ENCODE measurements around the gene ENTREP1.
"Not testable (repeated sequence)": the region's sequence is repeated elsewhere in the genome, so short reads cannot be mapped to it uniquely, and the experiment has no call there.

The ENTREP1 gene

GRCh38 chr9:69370430-69370829, 45.4 kb downstream of the ENTREP1 start:
- no peak for DNase-seq

GRCh38 chr9:69371001-69371400, 46.0 kb downstream of the ENTREP1 start:
- no peak for DNase-seq

GRCh38 chr9:69376651-69377050, 51.6 kb downstream of the ENTREP1 start:
- no peak for DNase-seq

GRCh38 chr9:69377291-69377690, 52.3 kb downstream of the ENTREP1 start:
- no peak for DNase-seq

GRCh38 chr9:69377981-69378380, 53.0 kb downstream of the ENTREP1 start:
- DNase-seq: no peak

GRCh38 chr9:69379270-69379982, 54.4 kb downstream of the ENTREP1 start:
- DNase-seq: no peak

GRCh38 chr9:69380301-69380700, 55.3 kb downstream of the ENTREP1 start:
- DNase-seq: no peak

GRCh38 chr9:69380811-69381210, 55.8 kb downstream of the ENTREP1 start:
- no peak for DNase-seq

- no peak for DNase-seq
Measured at GRCh38 chr9:69382135-69382534, 57.1 kb downstream of the ENTREP1 start.

- DNase-seq: no peak
Measured at GRCh38 chr9:69385581-69386033, 60.6 kb downstream of the ENTREP1 start.

- no peak for DNase-seq
Measured at GRCh38 chr9:69386651-69387050, 61.6 kb downstream of the ENTREP1 start.

GRCh38 chr9:69388596-69388995, 63.6 kb downstream of the ENTREP1 start:
- no peak for DNase-seq

GRCh38 chr9:69389437-69389995, 64.5 kb downstream of the ENTREP1 start:
- no peak for DNase-seq

- no peak for DNase-seq
Measured at GRCh38 chr9:69391487-69391886, 66.5 kb downstream of the ENTREP1 start.

- DNase-seq: no peak
Measured at GRCh38 chr9:69391946-69392345, 66.9 kb downstream of the ENTREP1 start.

- no peak for DNase-seq
Measured at GRCh38 chr9:69392826-69393225, 67.8 kb downstream of the ENTREP1 start.

- DNase-seq: no peak
Measured at GRCh38 chr9:69393425-69393824, 68.4 kb downstream of the ENTREP1 start.

GRCh38 chr9:69395718-69396117, 70.7 kb downstream of the ENTREP1 start:
- no peak for DNase-seq

- no peak for DNase-seq
Measured at GRCh38 chr9:69396759-69397158, 71.7 kb downstream of the ENTREP1 start.

GRCh38 chr9:69397384-69398214, 72.6 kb downstream of the ENTREP1 start:
- no peak for DNase-seq

GRCh38 chr9:69400470-69400869, 75.5 kb downstream of the ENTREP1 start:
- DNase-seq: no peak

- not testable (repeated sequence) for DNase-seq
Measured at GRCh38 chr9:69409936-69410335, 84.9 kb downstream of the ENTREP1 start.

- DNase-seq: no peak
Measured at GRCh38 chr9:69411246-69411645, 86.2 kb downstream of the ENTREP1 start.

All from stimulated activated CD4-positive, alpha-beta T cell treated with anti-CD3 and anti-CD28 coated beads, Interleukin-2, amount 100 ng/mL, for 48 hours (primary cell).